Nephron progenitor cell (in vitro differentiated cells): ENCODE results near the gene COL24A1.

Experiments used
- DNase-seq: peaks from one replicate; pipeline ENCODE4 v3.0.0; 2021
- H3K27ac Mint-ChIP-seq: 2 replicates; pipeline ENCODE4 v1.8.0; 2021; ENCODE audit warnings: mild to moderate bottlenecking, moderate library complexity, mixed read lengths
- H3K27me3 Mint-ChIP-seq: 2 replicates; pipeline ENCODE4 v1.8.0; 2021; ENCODE audit warnings: mild to moderate bottlenecking, low read depth, mixed read lengths; ENCODE audit not compliant: poor library complexity
- H3K36me3 Mint-ChIP-seq: 2 replicates; pipeline ENCODE4 v1.8.0; 2021; ENCODE audit warnings: low read depth, mixed read lengths
- H3K4me1 Mint-ChIP-seq: 2 replicates; pipeline ENCODE4 v1.8.0; 2021; ENCODE audit warnings: mixed read lengths
- H3K4me3 Mint-ChIP-seq: 2 replicates; pipeline ENCODE4 v1.8.0; 2021; ENCODE audit warnings: mild to moderate bottlenecking, moderate library complexity, mixed read lengths
- H3K9me3 Mint-ChIP-seq: 2 replicates; pipeline ENCODE4 v1.8.0; 2021; ENCODE audit warnings: mild to moderate bottlenecking, moderate library complexity, mixed read lengths
- CTCF ChIP-seq: fragments of 200-600 bp; sonication (generic); IDR thresholded peaks from 2 replicates; pipeline ENCODE4 v1.5.0; 2021; ENCODE audit warnings: antibody characterized with exemption

COL24A1 gene

GRCh38 chr1:86184426-86184825 is 27.9 kb upstream of the COL24A1 start:
- no peaks in the 10 kb centered on the region for H3K4me1 Mint-ChIP-seq
- no peak for TF ChIP-seq CTCF
- no peak for DNase-seq

GRCh38 chr1:86183810-86184209 is 27.2 kb upstream of the COL24A1 start:
- no peaks in the 10 kb centered on the region for H3K36me3 Mint-ChIP-seq
- TF ChIP-seq CTCF = no peak
- peaks cover 26% of the 10 kb centered on the region for H3K27me3 Mint-ChIP-seq

More at GRCh38 chr1:86184426-86184825, 27.9 kb upstream of the COL24A1 start:
- Mint-ChIP-seq H3K9me3 (peaks cover 6% of the 10 kb centered on the region), H3K36me3 (no peaks in the 10 kb centered on the region), H3K4me3 (no peak overlapping the region), H3K27ac (no peak overlapping the region), H3K27me3 (peaks cover 22% of the 10 kb centered on the region)

GRCh38 chr1:86176226-86176625 is 19.7 kb upstream of the COL24A1 start:
- Mint-ChIP-seq H3K4me3 (no peak overlapping the region), H3K4me1 (no peaks in the 10 kb centered on the region), H3K36me3 (no peaks in the 10 kb centered on the region), H3K27ac (no peak overlapping the region), H3K9me3 (no peaks in the 10 kb centered on the region), H3K27me3 (peaks cover 15% of the 10 kb centered on the region)
- no peak for TF ChIP-seq CTCF
- no peak for DNase-seq

More at GRCh38 chr1:86183810-86184209, 27.2 kb upstream of the COL24A1 start:
- DNase-seq = no peak
- Mint-ChIP-seq H3K4me1 (no peaks in the 10 kb centered on the region), H3K27ac (no peak overlapping the region), H3K4me3 (no peak overlapping the region), H3K9me3 (peaks cover 6% of the 10 kb centered on the region)

GRCh38 chr1:86175756-86176155 is 19.2 kb upstream of the COL24A1 start:
- DNase-seq = no peak
- no peak for TF ChIP-seq CTCF
- Mint-ChIP-seq H3K4me1 (no peaks in the 10 kb centered on the region), H3K27ac (no peak overlapping the region), H3K36me3 (no peaks in the 10 kb centered on the region), H3K27me3 (peaks cover 15% of the 10 kb centered on the region), H3K9me3 (no peaks in the 10 kb centered on the region), H3K4me3 (no peak overlapping the region)

GRCh38 chr1:86169625-86170024 is 13.1 kb upstream of the COL24A1 start:
- Mint-ChIP-seq H3K27ac (no peak overlapping the region), H3K4me1 (no peaks in the 10 kb centered on the region)
- no peak for DNase-seq

More at GRCh38 chr1:86169625-86170024, 13.1 kb upstream of the COL24A1 start:
- no peaks in the 10 kb centered on the region for H3K36me3 Mint-ChIP-seq
- TF ChIP-seq CTCF = no peak
- H3K27me3 Mint-ChIP-seq = peaks cover 8% of the 10 kb centered on the region
- no peak overlapping the region for H3K4me3 Mint-ChIP-seq
- peaks cover 10% of the 10 kb centered on the region for H3K9me3 Mint-ChIP-seq
